GM13977 (cell line): ENCODE results near the gene GATAD1.
"Not testable (repeated sequence)": the region's sequence is repeated elsewhere in the genome, so short reads cannot be mapped to it uniquely, and the experiment has no call there.

Source experiments
- DNase-seq: peaks from one replicate; pipeline ENCODE4 v3.0.0; 2012; ENCODE audit warnings: low spot score
- in situ Hi-C: fragments of 300-500 bp; cut with MboI; formaldehyde crosslinking; loops from one replicate; pipeline ENCODE4 v1.12.0; 2022; ENCODE audit warnings: low sequenced_read_pairs, low pct_unique_long_range_greater_than_20kb, mixed read lengths, inconsistent platforms; ENCODE audit not compliant: unreplicated experiment
- TF ChIP-seq, protein P1 (sequence below): IDR thresholded peaks from 2 replicates; pipeline ENCODE4 v1.5.1; 2012; ENCODE audit warnings: mild to moderate bottlenecking, control low read depth; ENCODE audit not compliant: insufficient read depth; ENCODE audit errors: extremely low read depth, missing control alignments

GATAD1 gene

DNA sequence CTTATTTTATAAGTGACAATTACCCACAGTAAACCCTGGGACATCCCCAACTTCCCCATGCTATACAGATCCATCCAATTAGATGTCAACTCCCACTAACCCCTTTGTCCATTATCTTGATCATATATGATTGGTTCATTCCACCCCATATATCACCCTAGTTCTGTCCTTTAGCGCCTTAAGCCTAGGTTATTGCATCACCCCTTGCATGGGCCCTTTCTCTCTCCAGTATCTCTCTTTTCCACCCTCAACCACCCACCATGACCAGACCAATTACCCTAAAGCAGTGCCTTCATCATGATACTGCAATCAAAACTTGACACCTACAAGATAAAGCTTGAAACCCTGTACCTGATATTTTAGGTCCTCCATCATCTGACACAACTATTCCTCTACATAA lies 37.9 kb upstream of the GATAD1 start:
- in situ Hi-C loops, result no loop called here
- TF ChIP-seq, protein P1, sequence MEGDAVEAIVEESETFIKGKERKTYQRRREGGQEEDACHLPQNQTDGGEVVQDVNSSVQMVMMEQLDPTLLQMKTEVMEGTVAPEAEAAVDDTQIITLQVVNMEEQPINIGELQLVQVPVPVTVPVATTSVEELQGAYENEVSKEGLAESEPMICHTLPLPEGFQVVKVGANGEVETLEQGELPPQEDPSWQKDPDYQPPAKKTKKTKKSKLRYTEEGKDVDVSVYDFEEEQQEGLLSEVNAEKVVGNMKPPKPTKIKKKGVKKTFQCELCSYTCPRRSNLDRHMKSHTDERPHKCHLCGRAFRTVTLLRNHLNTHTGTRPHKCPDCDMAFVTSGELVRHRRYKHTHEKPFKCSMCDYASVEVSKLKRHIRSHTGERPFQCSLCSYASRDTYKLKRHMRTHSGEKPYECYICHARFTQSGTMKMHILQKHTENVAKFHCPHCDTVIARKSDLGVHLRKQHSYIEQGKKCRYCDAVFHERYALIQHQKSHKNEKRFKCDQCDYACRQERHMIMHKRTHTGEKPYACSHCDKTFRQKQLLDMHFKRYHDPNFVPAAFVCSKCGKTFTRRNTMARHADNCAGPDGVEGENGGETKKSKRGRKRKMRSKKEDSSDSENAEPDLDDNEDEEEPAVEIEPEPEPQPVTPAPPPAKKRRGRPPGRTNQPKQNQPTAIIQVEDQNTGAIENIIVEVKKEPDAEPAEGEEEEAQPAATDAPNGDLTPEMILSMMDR, result no peak
- no peak for DNase-seq

DNA sequence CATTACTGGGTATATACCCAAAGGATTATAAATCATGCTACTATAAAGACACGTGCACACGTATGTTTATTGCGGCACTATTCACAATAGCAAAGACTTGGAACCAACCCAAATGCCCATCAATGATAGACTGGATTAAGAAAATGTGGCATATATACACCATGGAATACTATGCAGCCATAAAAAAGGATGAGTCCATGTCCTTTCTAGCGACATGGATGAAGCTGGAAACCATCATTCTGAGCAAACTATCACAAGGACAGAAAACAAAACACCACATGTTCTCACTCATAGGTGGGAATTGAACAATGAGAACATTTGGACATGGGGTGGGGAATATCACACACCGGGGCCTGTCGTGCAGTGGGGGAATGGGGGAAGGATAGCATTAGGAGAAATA lies 37.1 kb upstream of the GATAD1 start:
- in situ Hi-C loops, DNase-seq: not testable (repeated sequence)

DNA sequence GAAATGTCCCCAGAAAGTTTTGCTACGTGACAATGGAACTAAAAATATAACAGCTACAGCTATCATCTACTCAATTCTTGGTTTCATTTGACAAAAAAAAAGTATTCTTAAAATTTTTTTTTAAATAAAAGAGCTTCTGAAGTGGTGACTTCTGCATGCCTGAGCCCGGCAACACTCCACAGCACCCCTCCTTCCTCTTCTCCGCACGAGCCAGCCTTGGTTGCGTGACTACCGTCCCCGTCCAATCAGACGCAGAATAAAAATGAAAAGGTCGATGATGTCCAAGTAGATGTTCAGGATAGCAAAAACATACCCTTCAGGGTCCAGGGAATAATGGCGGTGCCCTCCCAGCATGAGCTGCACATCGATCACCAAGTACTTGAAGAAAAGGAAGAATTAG lies 34.5 kb upstream of the GATAD1 start:
- TF ChIP-seq, protein P1, result no peak
- in situ Hi-C loops, result no loop called here
- no peak for DNase-seq

DNA sequence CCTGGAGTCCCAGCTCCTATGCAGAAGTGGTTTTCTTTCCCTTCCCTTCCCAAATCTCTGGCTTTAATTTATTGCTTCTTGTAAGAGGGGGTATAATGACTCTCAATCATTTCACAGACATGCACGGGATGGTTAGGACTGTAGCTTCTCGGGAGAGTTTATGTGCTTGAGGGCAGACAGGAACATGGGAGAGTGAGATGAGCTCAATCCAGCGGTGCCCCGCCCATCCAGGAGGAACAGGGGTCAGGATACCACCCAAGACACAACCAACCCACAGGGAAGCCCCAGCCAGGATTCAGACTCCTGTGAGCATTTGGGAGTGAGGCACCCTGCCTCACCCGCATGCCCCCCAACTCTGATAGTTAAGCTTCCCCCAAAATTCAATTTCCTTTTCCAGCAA lies 33.7 kb upstream of the GATAD1 start:
- DNase-seq, result no peak
- TF ChIP-seq, protein P1, result no peak
- in situ Hi-C loops, result no loop called here

DNA sequence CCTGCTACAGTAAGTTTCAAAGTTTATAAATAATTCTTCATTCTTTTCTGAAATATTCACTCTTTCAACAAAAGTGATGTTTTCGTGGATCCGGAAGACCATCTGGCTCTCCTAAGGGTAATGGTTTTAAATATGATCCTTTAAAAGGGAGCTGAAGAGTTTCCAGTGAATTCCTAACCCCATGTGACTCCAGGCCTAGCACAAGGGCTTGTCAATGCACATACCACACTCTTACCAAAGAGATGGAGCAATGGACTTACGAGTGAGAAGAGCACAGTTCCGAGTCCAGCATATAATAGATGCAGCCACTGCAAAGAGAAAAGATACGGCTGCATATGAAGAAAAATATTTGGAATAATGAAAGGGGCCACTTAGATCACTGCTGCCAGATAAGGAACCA lies 32.1 kb upstream of the GATAD1 start:
- in situ Hi-C loops, result no loop called here
- TF ChIP-seq, protein P1, result no peak
- DNase-seq, result no peak

DNA sequence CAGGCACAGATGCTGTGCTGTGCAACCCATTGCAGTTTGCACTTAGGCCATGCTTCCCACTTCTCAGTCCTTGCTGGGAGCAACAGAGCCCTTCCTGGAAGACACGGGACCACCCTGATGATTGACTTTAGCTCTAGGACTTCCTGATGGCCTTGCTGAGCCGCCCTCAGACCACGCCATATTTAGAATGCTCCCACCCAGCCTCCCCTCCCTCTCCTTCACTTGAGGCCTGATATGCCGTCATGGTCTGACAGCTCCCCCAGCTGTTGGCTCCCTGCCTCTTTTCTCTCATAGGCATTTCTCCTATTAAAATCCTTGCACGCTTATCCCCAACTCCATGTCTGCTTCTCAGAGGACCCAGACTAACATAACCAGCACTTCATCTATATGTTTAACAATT lies 29.4 kb upstream of the GATAD1 start:
- in situ Hi-C loops, result no loop called here
- no peak for DNase-seq
- TF ChIP-seq, protein P1, result no peak

DNA sequence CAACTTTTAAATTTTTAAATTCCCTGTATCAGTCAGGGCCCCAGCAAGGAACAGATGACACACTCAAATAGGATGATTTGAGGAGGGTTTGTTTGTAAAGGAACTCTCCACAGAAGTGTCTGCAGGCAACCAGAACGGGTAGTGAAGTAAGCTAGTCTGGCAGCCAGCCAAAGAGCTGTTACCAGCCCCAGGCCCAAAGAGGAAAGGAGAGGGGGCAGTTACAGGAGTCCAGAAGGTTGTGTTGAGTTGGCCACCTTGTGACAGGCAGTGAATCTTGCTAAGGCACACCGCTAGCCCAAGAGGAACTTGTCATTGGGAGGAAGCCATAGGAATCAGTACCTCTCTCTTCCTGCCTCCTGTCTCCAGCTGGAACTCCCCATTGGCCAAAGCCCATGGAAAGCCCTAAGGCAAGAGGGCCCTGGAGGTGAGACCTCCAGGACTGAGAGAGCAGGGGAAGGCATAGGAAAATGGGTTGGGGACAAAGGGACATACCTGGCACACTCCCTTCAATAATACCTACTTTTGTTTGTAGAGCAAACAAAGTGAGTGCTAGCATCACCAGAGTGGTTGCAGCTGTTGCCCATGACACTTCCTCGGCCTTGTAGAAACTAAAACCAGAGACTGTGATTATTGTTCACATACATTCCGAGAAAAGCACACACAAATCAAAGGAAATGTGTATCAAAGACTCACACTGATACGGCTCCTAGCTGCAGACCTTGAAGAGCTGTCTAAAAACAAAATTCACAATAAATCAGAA lies 25.4 kb upstream of the GATAD1 start:
- DNase-seq, result no peak

More for the DNA sequence above, 25.4 kb upstream of the GATAD1 start:
- in situ Hi-C loops, result no loop called here
- TF ChIP-seq, protein P1, result no peak
